ENCODE data around the gene ZNF738. TPM values are rescaled to one million over a fixed set of nuclear protein-coding genes. Genes with fewer than 3 reads are reported as not detected.

Gene ZNF738
- total and polyA plus RNA-seq, 8 donors, result 0.89 to 27.9 (median 2.9) TPM; not detected in 1

GRCh38 chr19:21321996-21322395, 36.8 kb upstream of the ZNF738 start:
- 83 to 88% (median 85%) methylated on average over 4 of the region's 4 CpGs for WGBS, 5 donors
- Histone ChIP-seq H3K36me3 (peaks cover 8 to 15% (median 11%) of the 10 kb centered on the region in 4 donors), H3K4me1 (peaks cover 2 to 46% (median 26%) of the 10 kb centered on the region in 4 donors), H3K4me3 (no peak overlapping the region), H3K27ac (peak overlapping the region in 1 of 5 donors; percentile 44), H3K9me3 (peaks cover 0 to 21% (median 3%) of the 10 kb centered on the region in 4 donors), H3K27me3 (no peaks in the 10 kb centered on the region)
- no peak for DNase-seq
- intact Hi-C loops (cut with DNase I; ENCODE audit: low total_unique reads), result no loop called here
- TF ChIP-seq EP300 (IDR thresholded peaks at IDR 0.05) (no peak), POLR2AphosphoS5 (IDR thresholded peaks at IDR 0.05) (no peak), POLR2A (IDR thresholded peaks at IDR 0.05) (no peak)
- TF ChIP-seq, protein P1, sequence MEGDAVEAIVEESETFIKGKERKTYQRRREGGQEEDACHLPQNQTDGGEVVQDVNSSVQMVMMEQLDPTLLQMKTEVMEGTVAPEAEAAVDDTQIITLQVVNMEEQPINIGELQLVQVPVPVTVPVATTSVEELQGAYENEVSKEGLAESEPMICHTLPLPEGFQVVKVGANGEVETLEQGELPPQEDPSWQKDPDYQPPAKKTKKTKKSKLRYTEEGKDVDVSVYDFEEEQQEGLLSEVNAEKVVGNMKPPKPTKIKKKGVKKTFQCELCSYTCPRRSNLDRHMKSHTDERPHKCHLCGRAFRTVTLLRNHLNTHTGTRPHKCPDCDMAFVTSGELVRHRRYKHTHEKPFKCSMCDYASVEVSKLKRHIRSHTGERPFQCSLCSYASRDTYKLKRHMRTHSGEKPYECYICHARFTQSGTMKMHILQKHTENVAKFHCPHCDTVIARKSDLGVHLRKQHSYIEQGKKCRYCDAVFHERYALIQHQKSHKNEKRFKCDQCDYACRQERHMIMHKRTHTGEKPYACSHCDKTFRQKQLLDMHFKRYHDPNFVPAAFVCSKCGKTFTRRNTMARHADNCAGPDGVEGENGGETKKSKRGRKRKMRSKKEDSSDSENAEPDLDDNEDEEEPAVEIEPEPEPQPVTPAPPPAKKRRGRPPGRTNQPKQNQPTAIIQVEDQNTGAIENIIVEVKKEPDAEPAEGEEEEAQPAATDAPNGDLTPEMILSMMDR (IDR thresholded peaks at IDR 0.05), result no peak

DNA sequence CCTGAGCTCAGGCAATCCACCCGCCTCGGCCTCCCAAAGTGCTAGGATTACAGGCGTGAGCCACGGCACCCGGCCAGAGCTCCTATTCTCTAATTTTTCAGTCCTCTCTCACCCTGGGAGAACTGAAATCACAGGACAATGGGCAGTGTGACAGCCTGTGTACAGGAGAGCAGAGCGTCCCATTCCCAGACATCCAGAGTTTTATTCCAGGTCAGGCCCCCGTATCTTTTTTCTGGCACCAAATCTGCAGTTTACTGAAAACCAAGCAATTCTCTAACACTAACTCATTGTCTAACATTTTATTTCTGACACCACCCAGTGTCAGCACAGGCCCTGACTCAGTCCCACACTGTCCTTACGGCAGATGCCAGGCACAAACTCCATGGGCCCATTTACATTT, 36.3 kb upstream of the ZNF738 start:
- H3K4me1 ChIP-seq, result peaks cover 7 to 48% (median 26%) of the 10 kb centered on the region in 4 donors
- peaks cover 8 to 18% (median 13%) of the 10 kb centered on the region in 4 donors for H3K36me3 ChIP-seq
- no peaks in the 10 kb centered on the region for H3K27me3 ChIP-seq
- 80 to 86% (median 85%) methylated on average over 8 of the region's 8 CpGs for WGBS, 5 donors
- intact Hi-C loops (cut with DNase I; ENCODE audit: low total_unique reads), result no loop called here
- DNase-seq, result peak in 1 of 2 donors; percentile 10
- peaks cover 0 to 21% (median 3%) of the 10 kb centered on the region in 4 donors for H3K9me3 ChIP-seq
- H3K4me3 ChIP-seq, result no peak overlapping the region
- TF ChIP-seq, protein P1 (IDR thresholded peaks at IDR 0.05), result no peak
- TF ChIP-seq POLR2AphosphoS5 (IDR thresholded peaks at IDR 0.05) (no peak), POLR2A (IDR thresholded peaks at IDR 0.05) (no peak), EP300 (IDR thresholded peaks at IDR 0.05) (no peak)
- H3K27ac ChIP-seq, result peak overlapping the region in 1 of 5 donors; percentile 44

DNA sequence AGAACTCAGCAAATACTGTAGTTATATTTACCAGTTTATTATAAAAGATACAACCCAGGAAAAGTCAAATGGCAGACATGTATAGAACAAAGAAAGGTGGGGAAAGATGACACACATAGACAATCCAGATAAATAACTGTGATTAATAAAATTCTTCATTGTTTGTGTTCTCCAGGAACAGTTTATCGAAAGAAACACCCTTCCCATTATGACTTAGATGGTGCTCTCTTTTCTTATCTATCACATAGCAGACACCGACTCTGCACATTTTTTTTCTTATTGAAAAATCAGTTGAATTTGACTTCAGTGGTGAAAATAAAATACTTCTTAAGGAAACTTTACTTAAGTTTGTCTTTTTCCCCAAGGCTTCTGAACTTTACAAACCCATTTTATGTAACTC, 35.8 kb upstream of the ZNF738 start:
- H3K4me3 ChIP-seq, result no peak overlapping the region
- H3K27ac ChIP-seq, result peak overlapping the region in 1 of 5 donors; percentile 44
- 51 to 78% (median 74%) methylated on average over 2 of the region's 2 CpGs for WGBS, 5 donors
- no peaks in the 10 kb centered on the region for H3K27me3 ChIP-seq
- peaks cover 12 to 48% (median 26%) of the 10 kb centered on the region in 4 donors for H3K4me1 ChIP-seq
- TF ChIP-seq POLR2AphosphoS5 (IDR thresholded peaks at IDR 0.05), result no peak
- no peak for TF ChIP-seq POLR2A (IDR thresholded peaks at IDR 0.05)
- H3K9me3 ChIP-seq, result peaks cover 0 to 18% (median 3%) of the 10 kb centered on the region in 4 donors
- peaks cover 8 to 18% (median 13%) of the 10 kb centered on the region in 4 donors for H3K36me3 ChIP-seq
- no peak for DNase-seq
- intact Hi-C loops (cut with DNase I; ENCODE audit: low total_unique reads), result no loop called here

- Histone ChIP-seq H3K27me3 (no peaks in the 10 kb centered on the region), H3K4me3 (no peak overlapping the region), H3K4me1 (peaks cover 8 to 49% (median 35%) of the 10 kb centered on the region in 4 donors), H3K36me3 (peaks cover 8 to 18% (median 13%) of the 10 kb centered on the region in 4 donors), H3K9me3 (peaks cover 0 to 16% (median 3%) of the 10 kb centered on the region in 4 donors), H3K27ac (no peak overlapping the region)
- intact Hi-C loops (cut with DNase I; ENCODE audit: low total_unique reads), result no loop called here
- TF ChIP-seq POLR2A (IDR thresholded peaks at IDR 0.05), result no peak
- TF ChIP-seq EP300 (IDR thresholded peaks at IDR 0.05), result no peak
- no peak for TF ChIP-seq POLR2AphosphoS5 (IDR thresholded peaks at IDR 0.05)
- WGBS, 5 donors, result 80 to 100% (median 100%) methylated on average over 2 of the region's 2 CpGs
- DNase-seq, result no peak
These were observed 32.6 kb upstream of the ZNF738 start for GRCh38 chr19:21326169-21326568.

DNA sequence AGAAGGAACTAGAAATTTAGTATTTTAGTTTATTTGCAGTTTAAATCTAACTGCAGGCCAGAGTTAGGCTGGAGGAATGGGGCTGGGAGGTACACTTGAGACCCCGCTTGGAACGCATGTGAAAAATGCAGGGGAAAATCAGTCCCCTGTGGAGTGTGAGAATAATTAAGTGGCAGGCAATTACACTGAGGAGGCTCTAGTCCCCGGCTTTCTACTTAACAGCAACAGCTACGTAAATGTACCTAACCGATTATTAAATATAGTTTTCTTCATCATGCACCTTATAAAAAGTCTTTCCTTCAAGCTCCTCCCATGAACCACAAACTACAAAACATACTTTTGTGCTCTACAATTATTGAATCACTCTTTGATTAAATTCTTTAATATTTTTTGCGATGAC, 30.4 kb upstream of the ZNF738 start:
- Histone ChIP-seq H3K9me3 (peaks cover 0 to 9% (median 3%) of the 10 kb centered on the region in 4 donors), H3K4me3 (peak overlapping the region; percentile 64 to 73 (median 69)), H3K27me3 (no peaks in the 10 kb centered on the region), H3K27ac (peak overlapping the region; percentile 22 to 97 (median 96)), H3K36me3 (peaks cover 8 to 18% (median 13%) of the 10 kb centered on the region in 4 donors), H3K4me1 (peaks cover 8 to 31% (median 26%) of the 10 kb centered on the region in 4 donors)
- intact Hi-C loops (cut with DNase I; ENCODE audit: low total_unique reads), result no loop called here
- 2 to 8% (median 5%) methylated on average over 6 of the region's 6 CpGs for WGBS, 5 donors
- DNase-seq, result peak in 1 of 2 donors; percentile 44
- TF ChIP-seq EP300 (IDR thresholded peaks at IDR 0.05) (no peak), POLR2A (IDR thresholded peaks at IDR 0.05) (no peak), POLR2AphosphoS5 (IDR thresholded peaks at IDR 0.05) (no peak)
- TF ChIP-seq, protein P1 (IDR thresholded peaks at IDR 0.05), result no peak
